ENCODE results near the gene WNT7B. TPM values are rescaled to one million over a fixed set of nuclear protein-coding genes. Genes with fewer than 3 reads are reported as not detected.
"Not testable (repeated sequence)": the region's sequence is repeated elsewhere in the genome, so short reads cannot be mapped to it uniquely, and the experiment has no call there.

The WNT7B gene
- total RNA-seq, 4 donors from 2014 or later: 18.7 to 54.4 (median 44.1) TPM

DNA sequence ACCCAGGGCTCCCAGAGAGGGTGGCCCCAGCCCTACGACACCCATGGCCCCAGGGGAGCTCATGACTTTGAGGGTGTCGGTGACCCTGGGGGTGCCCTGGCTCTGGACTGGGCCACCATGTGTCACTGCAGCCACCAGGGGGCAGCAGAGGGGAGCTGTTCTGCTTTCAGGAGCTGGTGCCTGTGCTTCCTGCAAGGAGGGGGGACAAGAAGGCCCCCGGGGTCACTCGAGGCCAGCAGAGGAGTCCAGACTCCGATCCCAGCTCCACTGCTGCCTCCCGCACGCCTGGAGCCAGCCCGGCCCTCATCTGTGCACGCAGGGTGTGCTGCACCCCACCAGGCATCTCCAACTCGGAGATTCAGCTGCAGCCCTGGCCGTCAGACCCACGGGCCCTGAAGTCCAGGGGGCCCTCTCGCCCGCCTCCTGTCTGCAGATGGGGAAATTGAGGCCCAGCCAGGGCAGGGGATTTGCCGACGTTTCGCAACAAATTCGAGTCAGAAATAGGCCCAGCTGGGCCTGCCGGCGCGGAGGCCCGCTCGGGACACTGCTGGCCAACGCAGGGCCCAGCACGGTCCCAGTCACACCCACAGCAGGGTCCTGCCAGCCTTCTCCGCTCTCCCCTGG, 29.5 kb upstream of the WNT7B start:
- TF ChIP-seq POLR2AphosphoS5 (IDR thresholded peaks at IDR 0.05): peak in 2 of 3 donors; percentile 26 to 39
- peak; percentile 90 to 98 for TF ChIP-seq CTCF (IDR thresholded peaks at IDR 0.05)
- TF ChIP-seq EP300 (IDR thresholded peaks at IDR 0.05): no peak
- no peak for TF ChIP-seq POLR2A (IDR thresholded peaks at IDR 0.05)
- Histone ChIP-seq H3K27me3 (no peaks in the 10 kb centered on the region), H3K27ac (peak overlapping the region; percentile 99), H3K9me3 (peaks cover 10% of the 10 kb centered on the region), H3K4me1 (peaks cover 67% of the 10 kb centered on the region), H3K4me3 (peak overlapping the region; percentile 37), H3K36me3 (no peaks in the 10 kb centered on the region)
- DNase-seq (ENCODE audit: low spot score in 2 of 2): peak; percentile 97
- 9% methylated on average over 13 of the region's 26 CpGs for WGBS

DNA sequence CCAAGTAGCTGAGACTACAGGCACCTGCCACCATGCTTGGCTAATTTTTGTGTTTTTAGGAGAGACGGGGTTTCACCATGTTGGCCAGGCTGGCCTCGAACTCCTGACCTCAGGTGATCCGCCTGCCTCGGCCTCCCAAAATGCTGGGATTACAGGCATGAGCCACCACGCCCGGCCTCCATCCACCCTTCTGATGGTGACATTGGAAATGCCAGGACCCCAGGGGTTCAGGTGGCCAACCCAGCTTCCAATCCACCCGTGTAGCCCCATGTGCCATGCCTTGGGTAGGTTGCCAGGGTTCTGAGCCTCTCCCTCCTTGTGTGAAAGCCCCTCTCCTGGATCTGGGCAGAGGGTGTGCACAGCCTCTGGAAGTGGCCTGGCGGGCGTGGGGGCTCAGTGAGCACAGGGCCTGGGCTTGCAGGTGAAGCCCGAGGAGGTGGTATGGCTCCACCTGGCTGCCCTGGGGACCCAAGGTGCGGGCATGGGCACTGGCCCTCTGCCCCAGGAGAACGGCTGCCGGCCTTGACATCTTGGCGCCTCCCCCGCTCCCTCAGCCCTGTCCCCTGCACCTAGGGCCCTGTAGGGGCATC, 28.2 kb upstream of the WNT7B start:
- peak in 1 of 2 donors; percentile 69 for DNase-seq (ENCODE audit: low spot score in 2 of 2)
- 86% methylated on average over 11 of the region's 15 CpGs for WGBS
- not testable (repeated sequence) for H3K9me3 ChIP-seq, H3K27ac ChIP-seq, H3K4me3 ChIP-seq, H3K27me3 ChIP-seq, H3K36me3 ChIP-seq
- peaks cover 63% of the 10 kb centered on the region for H3K4me1 ChIP-seq

GRCh38 chr22:46004105-46004866, 27.3 kb upstream of the WNT7B start:
- no peaks in the 10 kb centered on the region for H3K27me3 ChIP-seq
- H3K4me3 ChIP-seq: no peak overlapping the region
- TF ChIP-seq EP300 (IDR thresholded peaks at IDR 0.05) (no peak), CTCF (IDR thresholded peaks at IDR 0.05) (no peak), POLR2A (IDR thresholded peaks at IDR 0.05) (no peak), POLR2AphosphoS5 (IDR thresholded peaks at IDR 0.05) (no peak)
- WGBS: 87% methylated on average over 15 of the region's 19 CpGs
- no peak overlapping the region for H3K27ac ChIP-seq
- peaks cover 63% of the 10 kb centered on the region for H3K4me1 ChIP-seq
- peaks cover under 1% of the 10 kb centered on the region for H3K9me3 ChIP-seq
- DNase-seq (ENCODE audit: low spot score in 2 of 2): peak in 1 of 2 donors; percentile 66
- H3K36me3 ChIP-seq: no peaks in the 10 kb centered on the region

DNA sequence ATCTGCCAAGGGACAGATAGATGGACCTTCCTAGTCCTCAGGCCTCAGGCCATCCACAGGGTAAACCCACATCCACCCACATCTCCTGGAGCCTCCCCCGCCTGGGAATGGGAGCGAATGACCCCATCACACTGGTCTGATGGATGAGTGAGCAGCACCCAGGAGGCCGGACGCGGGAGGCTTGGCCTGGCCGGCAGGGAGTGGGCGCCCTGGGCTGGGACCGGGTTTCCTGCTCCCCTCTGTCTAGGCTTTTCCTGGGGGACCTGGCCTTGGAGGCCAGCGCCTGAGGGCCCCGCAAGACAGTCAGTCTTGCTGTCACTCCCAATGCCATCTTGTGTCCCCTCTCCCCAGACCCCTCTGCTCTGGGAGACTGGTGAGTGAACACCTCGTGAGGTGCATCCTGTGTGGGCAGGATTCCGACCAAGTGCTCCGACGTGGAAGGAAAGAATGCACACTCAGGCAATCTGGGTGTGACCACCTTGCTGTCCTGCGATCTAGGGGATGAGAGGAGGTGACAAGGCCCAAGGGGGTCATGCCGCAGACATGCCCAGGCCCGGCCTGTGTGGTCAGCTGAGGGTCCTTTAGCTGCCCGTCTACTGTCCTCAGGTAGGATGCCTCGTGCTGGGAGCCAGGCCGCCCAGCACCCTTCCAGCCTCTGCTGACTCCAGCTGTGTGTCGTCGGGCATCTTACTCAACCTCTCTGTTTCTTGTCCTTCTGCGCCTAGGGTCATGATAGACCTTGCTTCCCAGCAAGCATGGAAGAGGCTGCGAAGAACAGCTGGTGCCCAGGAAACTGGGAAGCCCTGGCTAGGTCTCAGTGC, 26.5 kb upstream of the WNT7B start:
- 87% methylated on average over 17 of the region's 24 CpGs for WGBS
- peak overlapping the region; percentile 67 for H3K27ac ChIP-seq
- H3K36me3 ChIP-seq: no peaks in the 10 kb centered on the region
- no peaks in the 10 kb centered on the region for H3K27me3 ChIP-seq
- no peaks in the 10 kb centered on the region for H3K9me3 ChIP-seq
- H3K4me3 ChIP-seq: no peak overlapping the region
- TF ChIP-seq EP300 (IDR thresholded peaks at IDR 0.05) (no peak), POLR2AphosphoS5 (IDR thresholded peaks at IDR 0.05) (no peak), CTCF (IDR thresholded peaks at IDR 0.05) (no peak), POLR2A (IDR thresholded peaks at IDR 0.05) (no peak)
- H3K4me1 ChIP-seq: peaks cover 64% of the 10 kb centered on the region
- DNase-seq (ENCODE audit: low spot score in 2 of 2): peak in 1 of 2 donors; percentile 77

- 62% methylated on average over 8 of the region's 8 CpGs for WGBS
- no peaks in the 10 kb centered on the region for H3K9me3 ChIP-seq
- H3K36me3 ChIP-seq: no peaks in the 10 kb centered on the region
- peak in 2 of 3 donors; percentile 12 to 41 for TF ChIP-seq POLR2AphosphoS5 (IDR thresholded peaks at IDR 0.05)
- TF ChIP-seq POLR2A (IDR thresholded peaks at IDR 0.05): no peak
- no peak overlapping the region for H3K4me3 ChIP-seq
- no peaks in the 10 kb centered on the region for H3K27me3 ChIP-seq
- H3K27ac ChIP-seq: peak overlapping the region; percentile 67
- DNase-seq (ENCODE audit: low spot score in 2 of 2): peak; percentile 83 to 85
- H3K4me1 ChIP-seq: peaks cover 64% of the 10 kb centered on the region
These were observed 25.9 kb upstream of the WNT7B start for GRCh38 chr22:46002757-46003270.

Data from suprapubic skin (tissue), 4 donors.